ENCODE data around the gene SH3RF3.
A peak's percentile ranks its signal among the peaks of the same experiment; 100 is the strongest.
"Not testable (repeated sequence)": the region's sequence is repeated elsewhere in the genome, so short reads cannot be mapped to it uniquely, and the experiment has no call there.

SH3RF3 gene

GRCh38 chr2:109222422-109222821, 93.4 kb downstream of the SH3RF3 start:
- no peak for DNase-seq

- DNase-seq: no peak
These were observed 93.9 kb downstream of the SH3RF3 start for GRCh38 chr2:109222825-109223471.

GRCh38 chr2:109223490-109223889, 94.5 kb downstream of the SH3RF3 start:
- no peak for DNase-seq

- DNase-seq: not testable (repeated sequence)
These were observed 95.3 kb downstream of the SH3RF3 start for GRCh38 chr2:109224341-109224740.

- DNase-seq: no peak
These were observed 96.3 kb downstream of the SH3RF3 start for GRCh38 chr2:109225170-109225782.

GRCh38 chr2:109226128-109226527, 97.1 kb downstream of the SH3RF3 start:
- DNase-seq: no peak

GRCh38 chr2:109226622-109227021, 97.6 kb downstream of the SH3RF3 start:
- DNase-seq: no peak

- no peak for DNase-seq
These were observed 100.2 kb downstream of the SH3RF3 start for GRCh38 chr2:109229094-109229675.

GRCh38 chr2:109230941-109231420, 102.0 kb downstream of the SH3RF3 start:
- peak in 1 of 2 experiments; percentile 21 for DNase-seq

GRCh38 chr2:109231428-109231827, 102.4 kb downstream of the SH3RF3 start:
- no peak for DNase-seq

- DNase-seq: no peak
These were observed 103.1 kb downstream of the SH3RF3 start for GRCh38 chr2:109231996-109232705.

- DNase-seq: no peak
These were observed 103.9 kb downstream of the SH3RF3 start for GRCh38 chr2:109232909-109233308.

- no peak for DNase-seq
These were observed 104.6 kb downstream of the SH3RF3 start for GRCh38 chr2:109233643-109234042.

GRCh38 chr2:109234355-109234754, 105.3 kb downstream of the SH3RF3 start:
- no peak for DNase-seq

- no peak for DNase-seq
These were observed 107.1 kb downstream of the SH3RF3 start for GRCh38 chr2:109236147-109236546.

GRCh38 chr2:109237792-109238191, 108.8 kb downstream of the SH3RF3 start:
- no peak for DNase-seq

GRCh38 chr2:109238580-109238979, 109.6 kb downstream of the SH3RF3 start:
- no peak for DNase-seq

GRCh38 chr2:109239720-109240119, 110.7 kb downstream of the SH3RF3 start:
- no peak for DNase-seq

GRCh38 chr2:109242210-109242653, 113.2 kb downstream of the SH3RF3 start:
- DNase-seq: no peak

- no peak for DNase-seq
These were observed 113.8 kb downstream of the SH3RF3 start for GRCh38 chr2:109242654-109243331.

- no peak for DNase-seq
These were observed 114.7 kb downstream of the SH3RF3 start for GRCh38 chr2:109243526-109244303.

GRCh38 chr2:109244304-109244582, 115.2 kb downstream of the SH3RF3 start:
- no peak for DNase-seq
